ENCODE measurements around the gene PTAR1.

PTAR1 gene

DNA sequence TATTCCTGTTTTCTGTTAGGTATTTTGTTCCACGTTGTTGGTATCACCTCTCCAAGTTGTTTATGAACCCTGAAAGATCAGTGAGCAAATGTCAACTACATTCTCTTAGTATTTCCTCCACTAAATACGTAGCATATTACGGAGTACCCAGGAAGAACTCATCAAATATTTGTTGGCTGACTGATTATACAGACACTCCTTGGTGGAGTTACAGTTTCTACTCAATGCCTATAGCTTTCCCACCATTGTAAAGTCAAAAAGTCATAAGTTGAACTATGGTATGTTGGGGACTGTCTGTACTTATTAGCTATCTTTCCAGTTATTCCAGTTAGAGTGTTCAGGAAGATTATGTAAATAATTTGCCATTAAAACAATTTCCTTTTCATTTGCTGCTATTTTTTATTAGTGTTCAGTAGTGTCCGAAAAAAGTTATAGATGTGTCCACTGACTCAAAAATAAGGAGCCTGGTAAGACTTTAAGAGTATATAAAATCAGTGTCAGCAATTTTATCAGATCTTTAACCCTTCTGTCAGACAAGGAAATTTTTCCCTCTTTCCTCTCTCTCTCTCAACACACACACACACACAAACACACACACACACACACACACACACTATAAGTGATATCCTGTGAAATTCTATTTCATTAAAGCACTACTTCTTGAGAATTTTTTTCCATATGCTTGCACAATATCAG lies 80.8 kb downstream of the PTAR1 start:
- POLR2A ChIA-PET, result no interaction called here
- CTCF ChIA-PET, result interaction anchor here (1.5 kb wide), 1 partner anchor 14 kb away, joined by 4 read pairs; no protein-coding TSS in a partner anchor
- no peak for DNase-seq (ENCODE audit: extremely low spot score)

DNA sequence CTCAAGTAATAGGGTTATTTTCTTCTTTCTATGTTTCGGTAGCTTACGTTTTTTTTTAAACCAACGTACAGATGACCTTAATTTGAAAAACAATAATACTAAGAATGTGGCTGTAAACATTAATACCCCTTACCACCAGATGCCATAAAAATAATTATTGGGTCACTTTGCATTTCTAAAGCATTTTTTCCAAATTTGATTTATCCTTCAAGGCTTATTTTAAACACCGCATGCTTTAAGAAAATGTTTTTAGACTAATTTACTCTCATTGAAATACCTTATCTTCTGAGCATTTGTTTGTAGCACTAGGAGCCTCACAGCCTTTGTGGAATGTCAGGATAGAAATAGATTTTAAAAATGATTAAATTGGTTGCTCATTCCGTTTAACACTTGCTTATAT lies 81.9 kb downstream of the PTAR1 start:
- no peak for DNase-seq (ENCODE audit: extremely low spot score)
- ChIA-PET POLR2A (no interaction called here), CTCF (interaction anchor here (1.2 kb wide), 1 partner anchor 12 kb away, joined by 4 read pairs; no protein-coding TSS in a partner anchor)
- TF ChIP-seq, protein P1, sequence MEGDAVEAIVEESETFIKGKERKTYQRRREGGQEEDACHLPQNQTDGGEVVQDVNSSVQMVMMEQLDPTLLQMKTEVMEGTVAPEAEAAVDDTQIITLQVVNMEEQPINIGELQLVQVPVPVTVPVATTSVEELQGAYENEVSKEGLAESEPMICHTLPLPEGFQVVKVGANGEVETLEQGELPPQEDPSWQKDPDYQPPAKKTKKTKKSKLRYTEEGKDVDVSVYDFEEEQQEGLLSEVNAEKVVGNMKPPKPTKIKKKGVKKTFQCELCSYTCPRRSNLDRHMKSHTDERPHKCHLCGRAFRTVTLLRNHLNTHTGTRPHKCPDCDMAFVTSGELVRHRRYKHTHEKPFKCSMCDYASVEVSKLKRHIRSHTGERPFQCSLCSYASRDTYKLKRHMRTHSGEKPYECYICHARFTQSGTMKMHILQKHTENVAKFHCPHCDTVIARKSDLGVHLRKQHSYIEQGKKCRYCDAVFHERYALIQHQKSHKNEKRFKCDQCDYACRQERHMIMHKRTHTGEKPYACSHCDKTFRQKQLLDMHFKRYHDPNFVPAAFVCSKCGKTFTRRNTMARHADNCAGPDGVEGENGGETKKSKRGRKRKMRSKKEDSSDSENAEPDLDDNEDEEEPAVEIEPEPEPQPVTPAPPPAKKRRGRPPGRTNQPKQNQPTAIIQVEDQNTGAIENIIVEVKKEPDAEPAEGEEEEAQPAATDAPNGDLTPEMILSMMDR (IDR thresholded peaks at IDR 0.05; ENCODE audit: control extremely low read depth, extremely low read depth, low read depth, missing control alignments), result no peak

More for the DNA sequence above, 80.8 kb downstream of the PTAR1 start:
- TF ChIP-seq, protein P1 (IDR thresholded peaks at IDR 0.05; ENCODE audit: control extremely low read depth, extremely low read depth, low read depth, missing control alignments), result no peak

DNA sequence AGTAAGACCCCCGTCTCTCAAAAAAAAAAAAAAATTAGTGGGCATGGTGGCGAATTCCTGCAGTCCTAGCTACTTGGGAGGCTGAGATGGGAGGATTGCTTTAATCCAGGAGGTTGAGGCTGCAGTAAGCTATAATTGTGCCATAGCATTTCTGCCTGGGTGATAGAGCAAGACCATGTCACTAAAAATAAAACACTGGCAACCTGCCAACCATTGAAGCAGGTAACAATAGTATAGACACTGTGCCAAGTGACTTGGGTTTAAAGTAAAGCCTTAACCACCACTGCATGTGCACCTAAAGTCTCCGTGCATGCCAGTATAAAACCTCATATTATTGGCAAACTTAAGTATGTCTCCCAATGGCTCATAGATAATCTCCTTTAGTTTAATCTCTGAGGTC lies 84.2 kb downstream of the PTAR1 start:
- TF ChIP-seq, protein P1 (IDR thresholded peaks at IDR 0.05; ENCODE audit: control extremely low read depth, extremely low read depth, low read depth, missing control alignments), result no peak
- ChIA-PET CTCF (interaction anchor here (0.8 kb wide), 1 partner anchor 10 kb away, joined by 3 read pairs; no protein-coding TSS in a partner anchor), POLR2A (no interaction called here)
- no peak for DNase-seq (ENCODE audit: extremely low spot score)

DNA sequence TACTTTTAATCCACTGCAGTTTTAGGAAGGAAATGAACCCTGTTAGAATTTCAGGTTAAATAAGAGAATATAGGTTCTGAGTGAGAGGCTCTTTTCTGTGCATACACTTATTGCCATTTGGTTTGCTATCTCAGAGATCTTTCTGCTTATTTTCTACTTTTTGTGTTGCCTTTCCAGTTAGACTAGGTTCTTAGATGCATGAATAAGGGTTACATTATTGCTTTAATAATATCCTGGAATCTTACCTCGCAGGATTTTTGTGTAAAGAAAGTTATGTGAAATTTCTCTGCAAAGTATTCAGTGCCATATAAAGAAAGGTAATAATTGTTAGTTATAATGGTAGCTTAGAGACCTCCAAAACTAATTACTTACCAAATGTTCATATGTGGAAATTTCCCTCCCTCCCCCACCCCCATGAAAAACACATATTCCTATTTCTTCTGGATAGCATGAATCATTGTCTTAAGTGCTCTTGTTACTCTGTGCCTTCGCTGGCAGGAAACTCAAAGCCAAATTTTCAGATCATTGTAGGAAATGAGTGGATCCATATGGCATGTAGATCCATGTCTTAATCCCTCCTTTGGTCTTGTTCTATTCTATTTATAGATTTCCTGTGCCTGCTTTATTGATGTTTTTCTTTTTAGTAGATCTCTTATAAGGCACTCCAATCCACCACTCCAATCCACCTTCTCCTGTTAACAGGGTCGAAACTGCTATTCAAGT lies 84.9 kb downstream of the PTAR1 start:
- DNase-seq (ENCODE audit: extremely low spot score), result no peak
- ChIA-PET POLR2A (no interaction called here), CTCF (interaction anchor here (0.8 kb wide), 1 partner anchor 10 kb away, joined by 3 read pairs; no protein-coding TSS in a partner anchor)
- TF ChIP-seq, protein P1 (IDR thresholded peaks at IDR 0.05; ENCODE audit: control extremely low read depth, extremely low read depth, low read depth, missing control alignments), result no peak

DNA sequence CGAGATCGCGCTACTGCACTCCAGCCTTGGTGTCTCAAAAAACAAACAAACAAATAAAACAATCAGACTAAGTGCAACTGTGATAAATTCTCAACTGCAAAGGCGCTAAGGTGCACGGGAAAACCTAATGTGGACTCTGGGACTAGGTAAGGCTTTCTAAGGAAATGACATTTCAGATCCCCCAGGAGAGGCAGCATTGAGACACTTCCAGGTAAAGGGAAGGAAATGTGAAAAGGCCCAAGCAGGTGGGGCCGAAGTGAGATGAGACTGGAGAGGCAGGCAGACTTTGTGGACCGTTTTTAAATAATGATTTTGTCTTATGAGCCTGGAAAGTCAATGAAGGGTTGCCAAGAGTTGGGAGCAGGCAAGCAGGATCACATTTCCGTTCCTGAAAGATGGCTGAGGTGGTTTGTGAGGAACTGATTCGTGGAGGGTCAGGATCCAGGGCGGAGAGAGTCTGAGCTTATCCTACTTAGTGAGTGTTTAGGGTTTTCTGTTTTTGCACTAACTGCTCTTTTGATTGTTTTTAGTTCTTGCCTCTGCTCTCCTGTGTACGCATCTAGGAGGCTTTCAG lies 85.6 kb downstream of the PTAR1 start:
- POLR2A ChIA-PET, result no interaction called here
- TF ChIP-seq, protein P1 (IDR thresholded peaks at IDR 0.05; ENCODE audit: control extremely low read depth, extremely low read depth, low read depth, missing control alignments), result no peak
- no peak for DNase-seq (ENCODE audit: extremely low spot score)
- CTCF ChIA-PET, result interaction anchor here (1.0 to 2.3 kb wide), 6 partner anchors 11 to 252 kb away, joined by 3 to 10 read pairs (median 6); no protein-coding TSS in a partner anchor

DNA sequence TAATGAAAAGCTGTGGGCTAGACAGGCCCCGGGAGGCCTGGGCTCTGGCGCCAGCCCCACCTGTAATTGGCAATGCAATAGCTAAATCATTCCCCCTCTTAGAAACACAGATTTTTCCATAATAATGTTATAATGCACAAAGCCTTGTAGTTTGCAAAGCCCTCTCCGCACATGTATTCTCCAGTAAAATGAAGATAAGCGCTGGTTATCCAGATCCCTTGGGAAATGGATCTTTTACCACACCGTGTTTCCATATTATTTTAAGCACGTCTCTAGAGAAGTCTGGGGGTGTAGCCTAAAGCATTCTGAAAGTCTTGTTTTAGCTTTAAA lies 86.5 kb downstream of the PTAR1 start:
- ChIA-PET CTCF (interaction anchor here (0.7 to 2.4 kb wide), 21 partner anchors 10 to 438 kb away, joined by 3 to 14 read pairs (median 4); no protein-coding TSS in a partner anchor), POLR2A (no interaction called here)
- DNase-seq (ENCODE audit: extremely low spot score), result no peak
- TF ChIP-seq, protein P1 (IDR thresholded peaks at IDR 0.05; ENCODE audit: control extremely low read depth, extremely low read depth, low read depth, missing control alignments), result no peak
